Measurements from ENCODE around the gene EIF2D. TPM values are rescaled to one million over a fixed set of nuclear protein-coding genes. Genes with fewer than 3 reads are reported as not detected.

Gene EIF2D
- total RNA-seq, 8 experiments from 2014 or later = 30.8 to 55.2 (median 40.2) TPM

DNA sequence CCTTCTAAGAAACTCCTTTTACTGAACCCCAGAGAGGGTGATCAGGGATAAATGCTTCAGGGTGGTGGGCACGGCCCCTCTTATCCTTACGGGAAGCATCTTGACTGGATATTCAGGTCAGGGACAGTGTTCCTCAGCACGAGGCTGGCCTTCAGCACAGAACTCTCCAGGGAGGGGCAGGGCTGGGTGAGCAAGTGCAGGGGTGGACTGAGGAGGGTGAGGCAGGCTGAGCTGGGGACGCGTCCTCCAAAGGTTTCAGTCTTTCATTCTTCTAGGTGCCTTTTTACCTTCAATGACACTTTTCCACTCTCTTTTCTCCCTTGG lies 52.6 kb downstream of the EIF2D start:
- WGBS, 10 experiments = 33 to 90% (median 62%) methylated on average over 1 to 5 of the region's 5 CpGs; no CpG with 5 or more reads in 3 of the 10 experiments
- Histone ChIP-seq H3K27ac (peak overlapping the region; percentile 20 to 67), H3K4me3 (no peak overlapping the region), H3K4me1 (replicated peaks in 1 of 2) (peaks cover 59 to 63% of the 10 kb centered on the region in 2 donors)
- in situ Hi-C loops (cut with MboI; ENCODE audit: low pct_unique_long_range_greater_than_20kb in 2 of 9, low sequenced_read_pairs in 9 of 9, unreplicated experiment in 9 of 9) = no loop called here
- peak in 6 of 8 experiments; percentile 6 to 58 (median 48) for ATAC-seq (replicated peaks in 6 of 8)

DNA sequence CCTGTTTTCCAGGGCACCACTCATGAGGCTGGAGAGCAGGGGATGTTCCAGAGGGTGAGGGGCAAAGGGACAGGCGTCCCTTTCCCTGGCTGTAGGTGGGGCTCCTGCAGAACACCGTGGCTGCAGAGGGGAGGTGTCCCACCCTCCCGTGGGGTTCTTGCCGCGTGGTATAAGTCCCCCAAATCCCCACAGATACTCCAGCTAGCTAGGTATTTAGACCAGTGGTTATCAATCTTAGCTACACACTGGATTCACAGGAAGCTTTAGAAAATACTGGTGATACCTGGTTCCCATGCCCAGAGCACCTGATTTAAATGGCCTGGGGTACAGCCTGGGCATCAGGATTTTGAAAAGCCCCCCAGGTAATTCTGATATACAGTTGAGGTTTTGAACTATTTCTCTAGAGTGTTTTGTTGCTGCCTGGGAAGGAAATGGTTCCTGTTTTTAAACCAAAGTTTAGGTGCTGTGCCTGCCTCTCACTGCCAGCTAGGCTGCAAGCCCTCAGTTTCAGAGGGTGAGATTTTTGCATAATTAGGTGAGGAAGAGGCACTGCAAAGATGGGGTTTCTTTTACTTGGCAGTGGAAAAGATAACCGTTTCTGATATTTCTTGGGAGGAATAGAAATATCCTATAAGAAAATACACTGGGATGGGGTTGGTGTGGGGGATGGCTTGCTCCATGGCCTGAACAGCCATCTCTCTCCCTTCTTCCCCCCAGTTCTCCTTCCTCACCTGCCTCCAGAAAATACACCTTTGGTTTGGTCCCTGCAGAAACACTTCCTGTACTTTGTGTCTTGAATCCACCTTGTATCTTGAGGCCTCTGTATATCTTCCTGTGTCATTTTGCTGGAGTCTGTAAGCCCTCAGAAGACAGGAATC lies 53.2 kb downstream of the EIF2D start:
- in situ Hi-C loops (cut with MboI; ENCODE audit: low pct_unique_long_range_greater_than_20kb in 2 of 9, low sequenced_read_pairs in 9 of 9, unreplicated experiment in 9 of 9) = no loop called here
- Histone ChIP-seq H3K27ac (peak overlapping the region; percentile 20 to 67), H3K4me1 (replicated peaks in 1 of 2) (peaks cover 65 to 69% of the 10 kb centered on the region in 2 donors), H3K4me3 (no peak overlapping the region)
- WGBS, 10 experiments = 43 to 82% (median 61%) methylated on average over 1 to 5 of the region's 6 CpGs; no CpG with 5 or more reads in 4 of the 10 experiments
- no peak for ATAC-seq (replicated peaks in 6 of 8)

DNA sequence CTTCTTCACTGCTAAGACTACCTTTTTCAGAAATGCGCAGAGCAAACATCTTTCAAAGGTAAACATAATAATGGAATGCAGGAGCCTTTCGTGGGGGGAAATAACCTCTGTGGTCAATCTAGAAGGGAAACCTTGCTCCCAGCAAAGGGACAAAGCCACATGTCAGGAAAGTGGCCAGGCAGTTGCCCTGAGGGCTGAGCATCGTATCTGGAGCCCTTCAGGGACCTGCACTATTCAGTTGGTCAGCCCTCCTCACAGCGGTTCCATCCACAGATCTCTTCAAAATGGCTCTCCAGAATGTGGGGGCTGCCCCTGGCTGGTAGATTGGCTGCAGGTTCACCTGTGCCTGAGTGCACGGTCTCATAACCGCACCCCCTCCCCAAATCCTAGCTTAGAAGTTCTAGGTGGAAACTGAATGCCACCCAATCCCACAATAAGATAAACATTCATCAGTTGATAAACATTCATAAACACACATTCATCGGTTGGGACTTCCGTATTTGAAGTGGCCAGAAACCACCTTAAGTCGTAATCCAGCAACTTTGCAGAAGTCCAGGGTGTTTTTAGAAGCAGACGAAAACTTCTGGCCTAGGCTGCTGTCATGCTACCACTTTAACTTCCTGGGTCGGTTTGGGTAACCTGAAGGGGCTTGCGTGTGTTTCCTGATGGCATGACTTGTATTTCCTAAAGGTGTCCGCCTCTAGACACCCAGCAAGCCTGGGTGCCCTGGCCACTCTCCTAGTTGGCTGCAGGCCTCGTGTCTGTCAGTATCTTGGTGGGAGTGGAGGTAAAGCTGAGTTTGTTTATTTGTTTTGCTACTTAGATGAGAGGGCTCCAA lies 54.4 kb downstream of the EIF2D start:
- in situ Hi-C loops (cut with MboI; ENCODE audit: low pct_unique_long_range_greater_than_20kb in 2 of 9, low sequenced_read_pairs in 9 of 9, unreplicated experiment in 9 of 9) = no loop called here

DNA sequence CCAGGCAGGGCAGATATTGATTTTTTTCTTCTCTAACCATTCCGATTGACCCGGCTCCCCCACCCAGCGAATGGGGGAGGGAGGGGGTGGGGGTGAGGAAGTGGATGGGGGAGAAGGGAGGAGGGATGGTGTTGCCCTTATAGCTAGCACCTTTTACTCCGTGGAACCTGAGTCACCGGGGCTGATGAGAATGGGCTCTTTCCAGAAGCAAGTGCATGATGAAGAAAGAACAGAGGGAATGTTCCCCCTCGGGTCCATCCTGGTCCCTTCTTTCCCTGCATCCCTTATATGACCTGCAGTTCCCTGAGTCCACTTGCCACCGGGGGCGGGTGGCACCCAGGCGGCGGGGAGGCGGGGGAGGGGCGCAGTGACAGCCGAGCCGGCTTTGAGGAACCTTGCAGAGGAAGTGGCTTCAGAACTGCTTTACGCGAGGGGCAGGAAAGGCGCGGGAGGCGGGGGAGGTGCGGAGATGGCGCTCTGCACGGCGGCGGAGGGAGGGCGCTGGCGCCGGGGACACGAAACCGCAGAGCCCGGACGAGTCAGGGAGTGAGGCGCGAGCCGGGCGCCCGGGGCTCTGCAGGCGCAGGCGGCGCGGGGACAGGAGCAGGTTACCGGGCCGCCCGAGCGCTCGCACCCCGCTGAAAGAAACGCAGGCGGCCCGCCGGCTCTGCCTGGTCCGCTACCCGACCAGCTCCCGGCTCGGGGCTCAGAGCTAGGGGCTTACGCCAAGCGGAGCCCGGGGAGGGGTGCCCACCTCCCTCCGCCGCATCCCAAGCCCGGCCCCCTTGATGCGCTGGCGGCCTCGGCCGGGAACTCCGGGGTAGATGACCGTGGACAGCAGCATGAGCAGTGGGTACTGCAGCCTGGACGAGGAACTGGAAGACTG lies 55.3 kb downstream of the EIF2D start:
- peaks cover 66 to 69% of the 10 kb centered on the region in 2 donors for H3K4me1 ChIP-seq (replicated peaks in 1 of 2)
- peak overlapping the region; percentile 82 to 87 for H3K27ac ChIP-seq
- in situ Hi-C loops (cut with MboI; ENCODE audit: low pct_unique_long_range_greater_than_20kb in 2 of 9, low sequenced_read_pairs in 9 of 9, unreplicated experiment in 9 of 9) = no loop called here
- 0 to 2% (median 0%) methylated on average over 2 to 9 of the region's 67 CpGs; no CpG with 5 or more reads in 6 of the 10 experiments for WGBS, 10 experiments
- ATAC-seq (replicated peaks in 6 of 8) = peak; percentile 71 to 94 (median 76)
- peak overlapping the region; percentile 38 to 51 (median 44) for H3K4me3 ChIP-seq

More for the DNA sequence above, 54.4 kb downstream of the EIF2D start:
- H3K27ac ChIP-seq = peak overlapping the region; percentile 82 to 87
- peaks cover 66 to 69% of the 10 kb centered on the region in 2 donors for H3K4me1 ChIP-seq (replicated peaks in 1 of 2)
- peak overlapping the region; percentile 38 to 51 (median 44) for H3K4me3 ChIP-seq
- no peak for ATAC-seq (replicated peaks in 6 of 8)
- 55 to 100% (median 89%) methylated on average over 2 to 11 of the region's 14 CpGs for WGBS, 10 experiments

DNA sequence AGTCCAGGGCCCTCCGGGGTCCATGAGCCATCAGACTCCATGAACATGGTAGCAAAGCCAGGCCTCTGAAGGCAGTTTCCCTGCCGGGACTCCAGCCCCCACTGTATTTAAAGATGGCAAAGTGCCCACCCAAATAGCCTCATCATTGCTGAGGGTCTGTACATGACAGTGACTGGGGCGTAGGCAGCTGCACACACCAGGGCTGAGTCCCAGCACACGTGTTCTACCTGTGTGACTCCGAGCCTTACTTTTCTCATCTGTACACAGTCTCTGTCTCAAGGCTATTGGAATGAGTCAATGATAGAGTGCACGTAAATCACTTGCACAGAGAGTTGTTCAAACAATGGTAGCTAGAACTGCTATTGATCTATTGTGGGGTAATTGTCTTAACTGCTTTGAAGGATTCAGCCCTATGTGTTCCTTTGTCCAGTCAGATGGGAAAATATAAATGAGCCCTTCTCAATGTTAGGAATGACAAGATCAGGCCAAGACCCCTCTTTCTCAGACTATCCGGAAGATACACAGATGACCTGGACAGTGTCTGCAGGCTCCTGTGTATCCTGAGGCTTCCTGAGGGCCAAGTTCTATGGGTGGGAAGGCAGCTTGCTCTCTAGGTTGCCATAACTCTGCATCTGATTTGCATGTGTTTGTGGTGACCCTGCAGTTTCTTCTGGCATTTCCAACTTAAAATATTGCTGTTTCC lies 56.1 kb downstream of the EIF2D start:
- Histone ChIP-seq H3K4me3 (peak overlapping the region; percentile 38 to 51 (median 44)), H3K27ac (peak overlapping the region; percentile 82 to 87), H3K4me1 (replicated peaks in 1 of 2) (peaks cover 66 to 69% of the 10 kb centered on the region in 2 donors)
- in situ Hi-C loops (cut with MboI; ENCODE audit: low pct_unique_long_range_greater_than_20kb in 2 of 9, low sequenced_read_pairs in 9 of 9, unreplicated experiment in 9 of 9) = no loop called here
- 51 to 86% (median 61%) methylated on average over 1 to 7 of the region's 7 CpGs; no CpG with 5 or more reads in 2 of the 10 experiments for WGBS, 10 experiments
- ATAC-seq (replicated peaks in 6 of 8) = peak; percentile 13 to 55 (median 30)

DNA sequence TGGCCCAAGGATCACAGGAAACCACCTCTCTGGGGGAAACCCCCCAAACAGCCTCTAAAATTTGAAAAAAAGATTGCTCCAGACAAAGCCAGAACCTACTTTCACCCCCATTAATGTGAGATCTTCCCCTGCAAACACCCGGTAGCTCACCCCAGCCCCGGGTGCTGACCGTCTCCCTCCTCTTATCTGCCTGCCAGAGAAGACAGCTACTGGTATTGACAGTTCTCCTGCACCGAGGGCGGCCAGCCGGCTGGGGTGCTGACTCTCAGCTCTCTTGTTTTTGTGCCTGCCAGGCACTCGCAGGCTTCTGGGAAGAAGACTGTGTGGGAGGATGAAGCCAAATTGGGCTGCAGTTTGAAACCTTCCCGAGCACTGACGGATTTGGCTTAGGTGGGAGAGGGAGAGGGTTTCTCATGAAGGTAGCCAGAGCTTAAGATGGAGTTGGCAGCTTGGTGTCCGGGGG lies 56.8 kb downstream of the EIF2D start:
- H3K4me3 ChIP-seq = no peak overlapping the region
- in situ Hi-C loops (cut with MboI; ENCODE audit: low pct_unique_long_range_greater_than_20kb in 2 of 9, low sequenced_read_pairs in 9 of 9, unreplicated experiment in 9 of 9) = no loop called here
- WGBS, 10 experiments = 36 to 81% (median 66%) methylated on average over 1 to 9 of the region's 10 CpGs; no CpG with 5 or more reads in 3 of the 10 experiments
- H3K4me1 ChIP-seq (replicated peaks in 1 of 2) = peaks cover 60 to 62% of the 10 kb centered on the region in 2 donors
- H3K27ac ChIP-seq = peak overlapping the region; percentile 44 to 87
- ATAC-seq (replicated peaks in 6 of 8) = no peak

DNA sequence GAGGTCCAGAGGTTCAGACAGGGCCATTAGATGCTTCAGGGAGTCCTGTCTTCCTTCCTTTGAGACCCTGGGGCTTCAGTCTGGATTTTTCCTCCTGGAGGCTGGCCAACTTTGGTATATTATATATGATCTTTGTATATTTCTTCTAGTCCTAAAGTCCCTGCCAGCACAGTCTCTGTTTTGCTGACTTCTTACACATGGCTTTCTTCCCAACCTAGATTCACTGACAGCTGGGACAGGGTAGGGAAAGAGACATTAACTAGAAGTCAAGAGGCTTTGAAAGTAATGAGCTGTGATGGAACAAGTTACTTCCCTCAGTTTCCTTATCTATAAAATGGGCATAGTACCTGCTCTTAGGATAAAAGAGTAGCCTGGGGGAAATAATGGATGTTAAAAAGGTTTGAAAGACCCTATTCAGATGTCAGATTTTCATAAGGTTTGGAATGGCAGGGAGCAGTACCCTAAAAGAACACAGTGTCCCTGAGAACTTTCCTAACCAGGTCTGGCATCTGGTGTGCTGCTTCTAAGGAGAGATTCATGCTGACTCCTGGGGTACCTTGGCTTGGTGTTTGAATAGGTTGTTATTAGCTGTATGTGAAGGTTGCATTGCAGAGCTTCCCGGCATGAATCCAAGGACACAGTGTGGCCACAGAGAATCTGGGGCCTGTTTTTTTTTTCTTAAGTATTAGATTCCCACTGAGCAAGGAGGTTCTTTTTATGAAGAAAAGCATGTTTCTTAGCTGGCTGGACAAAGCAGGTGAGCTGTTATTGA lies 57.4 kb downstream of the EIF2D start:
- Histone ChIP-seq H3K27ac (peak overlapping the region; percentile 44 to 87), H3K4me1 (replicated peaks in 1 of 2) (peaks cover 54 to 56% of the 10 kb centered on the region in 2 donors), H3K4me3 (no peak overlapping the region)
- 75 to 100% (median 91%) methylated on average over 1 of the region's 1 CpG; no CpG with 5 or more reads in 4 of the 10 experiments for WGBS, 10 experiments
- no peak for ATAC-seq (replicated peaks in 6 of 8)
- in situ Hi-C loops (cut with MboI; ENCODE audit: low pct_unique_long_range_greater_than_20kb in 2 of 9, low sequenced_read_pairs in 9 of 9, unreplicated experiment in 9 of 9) = no loop called here

DNA sequence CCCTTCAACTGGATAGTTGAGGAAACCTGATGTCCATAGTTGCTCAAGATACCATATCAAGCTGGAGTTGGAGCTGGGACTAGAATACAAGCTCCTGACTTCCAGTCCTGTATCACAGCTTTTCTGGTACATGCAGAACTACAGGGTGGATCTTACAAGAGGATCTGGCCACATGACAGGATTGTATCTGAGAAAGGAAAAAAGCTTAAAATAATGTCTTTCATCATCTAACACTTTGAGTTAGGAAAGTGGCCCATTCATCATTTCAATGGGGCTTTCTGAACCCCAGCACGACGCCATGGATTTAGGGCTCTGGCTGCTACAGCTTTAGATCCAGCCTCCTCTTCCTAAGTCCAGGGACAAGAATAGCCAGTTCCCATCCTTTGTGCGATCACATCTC lies 58.1 kb downstream of the EIF2D start:
- Histone ChIP-seq H3K4me1 (replicated peaks in 1 of 2) (peaks cover 47 to 49% of the 10 kb centered on the region in 2 donors), H3K27ac (peak overlapping the region in 1 of 2 donors; percentile 14), H3K4me3 (no peak overlapping the region)
- in situ Hi-C loops (cut with MboI; ENCODE audit: low pct_unique_long_range_greater_than_20kb in 2 of 9, low sequenced_read_pairs in 9 of 9, unreplicated experiment in 9 of 9) = no loop called here
- 67 to 100% (median 83%) methylated on average over 1 to 3 of the region's 3 CpGs; no CpG with 5 or more reads in 2 of the 10 experiments for WGBS, 10 experiments
- ATAC-seq (replicated peaks in 6 of 8) = no peak

DNA sequence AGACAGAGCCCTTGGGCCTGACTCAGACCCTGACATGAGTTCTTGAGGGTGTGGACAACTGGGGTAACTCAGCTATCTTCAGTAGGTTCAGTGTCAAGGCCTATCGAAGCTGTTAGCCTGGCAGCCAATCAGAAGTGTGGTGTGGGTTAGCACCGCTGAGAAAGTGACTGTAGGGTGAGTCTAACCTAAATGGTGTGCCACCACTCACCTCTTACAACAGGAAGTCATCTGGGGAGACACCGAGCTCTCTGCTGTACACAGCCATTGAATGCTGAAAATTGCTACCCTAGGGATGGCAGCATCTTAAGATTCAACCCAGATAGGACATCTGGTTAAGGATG lies 60.3 kb downstream of the EIF2D start:
- 60 to 100% (median 90%) methylated on average over 1 to 2 of the region's 3 CpGs; no CpG with 5 or more reads in 5 of the 10 experiments for WGBS, 10 experiments
- ATAC-seq (replicated peaks in 6 of 8) = no peak
- no peak overlapping the region for H3K4me3 ChIP-seq
- peaks cover 30% of the 10 kb centered on the region in 2 donors for H3K4me1 ChIP-seq (replicated peaks in 1 of 2)
- in situ Hi-C loops (cut with MboI; ENCODE audit: low pct_unique_long_range_greater_than_20kb in 2 of 9, low sequenced_read_pairs in 9 of 9, unreplicated experiment in 9 of 9) = no loop called here
- H3K27ac ChIP-seq = no peak overlapping the region

DNA sequence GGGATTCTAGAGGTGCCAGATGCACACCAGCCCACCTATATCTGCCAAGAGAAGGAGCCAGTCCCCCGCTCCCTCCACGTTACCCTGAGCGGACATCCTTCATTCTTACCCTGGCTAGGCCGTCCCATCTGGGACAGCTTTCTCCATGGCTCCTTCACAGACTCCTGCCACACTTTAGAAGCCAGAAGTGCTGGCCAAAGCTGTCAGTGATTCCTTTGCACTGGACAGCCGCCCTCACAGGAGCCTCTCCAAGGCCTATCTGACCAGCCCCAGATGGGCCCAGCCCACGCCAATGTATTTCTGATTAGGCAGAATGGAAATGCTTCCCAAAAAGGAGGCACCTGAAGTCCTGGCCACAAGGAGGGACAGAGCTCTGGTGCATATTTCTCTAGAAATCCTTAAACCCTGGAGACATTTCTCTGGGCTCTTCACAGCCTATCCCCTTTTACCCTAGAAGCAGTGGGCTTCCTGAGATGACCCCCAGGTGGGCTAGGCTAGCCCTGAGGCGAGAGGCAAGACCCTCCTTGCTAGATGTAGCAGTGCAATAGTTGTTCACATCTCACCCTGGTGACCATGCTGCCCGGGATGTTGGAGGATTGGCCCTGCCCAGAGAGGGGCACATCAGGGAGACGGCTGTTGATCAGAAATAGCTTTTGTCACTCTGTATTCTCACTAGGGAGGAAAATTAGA lies 60.8 kb downstream of the EIF2D start:
- Histone ChIP-seq H3K4me1 (replicated peaks in 1 of 2) (peaks cover 25 to 26% of the 10 kb centered on the region in 2 donors), H3K27ac (no peak overlapping the region), H3K4me3 (no peak overlapping the region)
- WGBS, 10 experiments = 80 to 91% (median 81%) methylated on average over 1 to 8 of the region's 9 CpGs; no CpG with 5 or more reads in 5 of the 10 experiments
- in situ Hi-C loops (cut with MboI; ENCODE audit: low pct_unique_long_range_greater_than_20kb in 2 of 9, low sequenced_read_pairs in 9 of 9, unreplicated experiment in 9 of 9) = no loop called here
- ATAC-seq (replicated peaks in 6 of 8) = no peak

DNA sequence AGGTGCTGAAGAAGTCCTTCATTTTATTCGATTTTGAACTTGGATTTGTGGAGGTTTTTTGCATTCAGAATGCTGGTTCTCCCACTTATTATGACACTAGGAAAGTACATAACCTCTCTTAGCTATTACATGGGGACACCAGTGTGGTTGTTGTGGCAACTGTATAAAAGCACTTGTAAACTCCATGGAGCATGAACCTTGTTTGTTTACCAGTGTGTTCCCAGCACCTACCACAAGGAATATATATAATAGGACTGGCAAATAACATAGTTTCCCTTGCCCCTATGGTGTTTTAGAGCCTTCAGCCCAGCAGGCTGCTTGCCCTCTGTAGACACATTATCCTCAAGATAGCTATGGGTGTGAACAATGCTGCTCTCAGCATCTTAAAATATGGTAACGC lies 61.8 kb downstream of the EIF2D start:
- 0 to 61% (median 41%) methylated on average over 1 to 2 of the region's 2 CpGs; no CpG with 5 or more reads in 2 of the 10 experiments for WGBS, 10 experiments
- in situ Hi-C loops (cut with MboI; ENCODE audit: low pct_unique_long_range_greater_than_20kb in 2 of 9, low sequenced_read_pairs in 9 of 9, unreplicated experiment in 9 of 9) = no loop called here
- ATAC-seq (replicated peaks in 6 of 8) = peak in 4 of 8 experiments; percentile 50 to 80 (median 53)
- H3K4me1 ChIP-seq (replicated peaks in 1 of 2) = peaks cover 15 to 16% of the 10 kb centered on the region in 2 donors
- H3K4me3 ChIP-seq = no peak overlapping the region
- no peak overlapping the region for H3K27ac ChIP-seq
